Neural cell (in vitro differentiated cells): ENCODE measurements around the gene PLEKHA4.

Experiments
- EP300 ChIP-seq: fragments of 450-650 bp; conservative IDR thresholded peaks from 2 replicates; pipeline ENCODE4 v1.6.1; 2014; ENCODE audit warnings: antibody characterized with exemption, mild to moderate bottlenecking, moderate library complexity; ENCODE audit not compliant: poor library complexity, severe bottlenecking
- EZH2 ChIP-seq: fragments of 200-600, 300-800 bp; shearing (Covaris generic), sonication (generic); IDR thresholded peaks from 2 replicates; pipeline ENCODE4 v1.6.1; 2014; ENCODE audit warnings: antibody characterized with exemption, low read length, borderline replicate concordance, mild to moderate bottlenecking; ENCODE audit not compliant: insufficient read depth, poor library complexity, severe bottlenecking
- POLR2AphosphoS5 ChIP-seq: IDR thresholded peaks from 2 replicates; pipeline ENCODE4 v1.6.1; 2012
- RAD21 ChIP-seq: fragments of 450-650 bp; conservative IDR thresholded peaks from 2 replicates; pipeline ENCODE4 v1.6.1; 2014; ENCODE audit warnings: antibody characterized with exemption, mild to moderate bottlenecking, moderate library complexity
- TF ChIP-seq, protein P1 (sequence below): fragments of 450-650 bp; IDR thresholded peaks from 2 replicates; pipeline ENCODE4 v1.5.1; 2014; ENCODE audit warnings: antibody characterized with exemption, mild to moderate bottlenecking, moderate library complexity; ENCODE audit not compliant: poor library complexity, severe bottlenecking

DNA sequence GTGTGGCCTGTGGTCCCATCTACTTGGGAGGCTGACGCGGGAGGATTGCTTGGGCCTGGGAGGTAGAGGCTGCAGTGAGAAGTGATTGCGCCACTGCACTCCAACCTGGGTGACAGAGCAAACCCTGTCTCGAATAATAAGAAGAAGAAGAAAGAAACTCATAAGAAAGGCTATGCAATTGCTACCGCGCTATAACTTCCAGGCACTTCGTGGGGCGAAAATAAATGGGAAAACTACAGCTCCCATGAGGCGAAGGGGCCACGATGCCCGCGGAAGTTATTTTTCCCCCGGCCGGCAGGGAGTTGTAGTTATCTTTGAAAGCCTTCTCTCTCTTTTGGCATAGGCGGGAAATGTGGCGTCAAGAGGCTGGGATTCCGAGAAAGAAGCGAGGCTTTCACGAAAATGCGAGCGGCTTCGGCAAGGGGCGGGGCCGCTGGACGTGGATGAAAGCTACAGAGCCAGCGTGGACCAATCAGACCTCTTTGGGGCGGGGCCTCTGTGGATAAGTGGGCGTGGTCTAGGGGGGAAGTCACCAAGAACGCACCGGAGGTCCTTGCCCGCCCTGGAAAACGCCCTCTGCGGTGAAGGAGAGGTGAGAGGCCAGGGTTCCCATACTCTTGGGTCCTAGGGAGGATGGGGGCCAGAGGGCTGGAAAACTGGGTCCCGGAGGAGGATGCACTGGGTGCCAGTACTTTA is 31.5 kb upstream of the PLEKHA4 start, which contains the start of gene NUCB1:
- TF ChIP-seq, protein P1, sequence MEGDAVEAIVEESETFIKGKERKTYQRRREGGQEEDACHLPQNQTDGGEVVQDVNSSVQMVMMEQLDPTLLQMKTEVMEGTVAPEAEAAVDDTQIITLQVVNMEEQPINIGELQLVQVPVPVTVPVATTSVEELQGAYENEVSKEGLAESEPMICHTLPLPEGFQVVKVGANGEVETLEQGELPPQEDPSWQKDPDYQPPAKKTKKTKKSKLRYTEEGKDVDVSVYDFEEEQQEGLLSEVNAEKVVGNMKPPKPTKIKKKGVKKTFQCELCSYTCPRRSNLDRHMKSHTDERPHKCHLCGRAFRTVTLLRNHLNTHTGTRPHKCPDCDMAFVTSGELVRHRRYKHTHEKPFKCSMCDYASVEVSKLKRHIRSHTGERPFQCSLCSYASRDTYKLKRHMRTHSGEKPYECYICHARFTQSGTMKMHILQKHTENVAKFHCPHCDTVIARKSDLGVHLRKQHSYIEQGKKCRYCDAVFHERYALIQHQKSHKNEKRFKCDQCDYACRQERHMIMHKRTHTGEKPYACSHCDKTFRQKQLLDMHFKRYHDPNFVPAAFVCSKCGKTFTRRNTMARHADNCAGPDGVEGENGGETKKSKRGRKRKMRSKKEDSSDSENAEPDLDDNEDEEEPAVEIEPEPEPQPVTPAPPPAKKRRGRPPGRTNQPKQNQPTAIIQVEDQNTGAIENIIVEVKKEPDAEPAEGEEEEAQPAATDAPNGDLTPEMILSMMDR, result peak; percentile 65
- TF ChIP-seq RAD21 (peak; percentile 49), EZH2 (no peak), EP300 (peak; percentile 21), POLR2AphosphoS5 (peak; percentile 81)
